ENCODE results near the gene NAA15. TPM values are rescaled to one million over a fixed set of nuclear protein-coding genes. Genes with fewer than 3 reads are reported as not detected.
A peak's percentile ranks its signal among the peaks of the same experiment; 100 is the strongest.
"Not testable (repeated sequence)": the region's sequence is repeated elsewhere in the genome, so short reads cannot be mapped to it uniquely, and the experiment has no call there.

Gene NAA15
- total RNA-seq, 1 donor from 2014 or later: 35.1 TPM

DNA sequence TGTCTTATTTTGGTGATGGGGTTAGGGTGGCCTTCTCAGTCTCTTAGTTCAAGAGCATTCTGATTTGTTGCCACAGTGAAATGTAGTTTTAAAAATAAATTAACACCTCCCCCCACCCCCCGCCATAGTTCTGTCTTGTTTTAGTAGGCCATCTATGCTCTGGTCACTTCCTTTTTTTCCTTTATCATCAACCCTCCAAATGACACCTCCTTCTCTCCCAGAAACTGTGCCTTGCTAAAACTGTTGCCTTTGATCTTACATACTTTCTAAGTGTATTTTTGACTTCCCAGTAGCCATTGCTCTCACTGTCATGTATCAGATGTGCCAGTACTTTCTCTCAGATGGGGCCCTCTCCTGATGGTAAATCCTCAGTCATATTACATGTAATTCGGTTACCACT, 15.4 kb downstream of the NAA15 start:
- DNase-seq (ENCODE audit: extremely low spot score, unreplicated experiment): no peak

DNA sequence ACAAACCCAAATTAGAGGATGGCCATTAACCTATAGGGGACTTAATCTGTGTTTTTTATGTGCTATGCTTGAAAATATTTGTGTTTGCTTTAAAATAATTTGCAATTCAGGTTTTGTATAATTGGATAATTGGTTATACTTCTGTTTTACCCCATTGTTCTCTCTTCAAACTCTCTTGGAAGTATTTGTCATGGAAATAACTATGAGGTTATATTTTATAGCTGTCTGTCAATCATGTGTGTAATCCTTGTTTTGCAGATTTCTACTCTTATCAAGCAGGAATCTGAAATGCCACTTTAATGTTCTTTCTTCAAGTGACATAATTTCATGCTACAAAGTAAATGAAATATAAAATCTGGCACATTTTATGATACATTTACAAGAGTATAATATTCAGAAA, 16.3 kb downstream of the NAA15 start:
- Mint-ChIP-seq H3K9me3 (ENCODE audit: unreplicated experiment) (no peaks in the 10 kb centered on the region), H3K27ac (ENCODE audit: unreplicated experiment) (no peak overlapping the region), H3K36me3 (ENCODE audit: unreplicated experiment) (no peaks in the 10 kb centered on the region), H3K4me3 (ENCODE audit: unreplicated experiment) (no peak overlapping the region), H3K4me1 (ENCODE audit: unreplicated experiment) (peaks cover 30% of the 10 kb centered on the region), H3K27me3 (ENCODE audit: unreplicated experiment) (no peaks in the 10 kb centered on the region)
- DNase-seq (ENCODE audit: extremely low spot score, unreplicated experiment): no peak
- TF ChIP-seq, protein P1, sequence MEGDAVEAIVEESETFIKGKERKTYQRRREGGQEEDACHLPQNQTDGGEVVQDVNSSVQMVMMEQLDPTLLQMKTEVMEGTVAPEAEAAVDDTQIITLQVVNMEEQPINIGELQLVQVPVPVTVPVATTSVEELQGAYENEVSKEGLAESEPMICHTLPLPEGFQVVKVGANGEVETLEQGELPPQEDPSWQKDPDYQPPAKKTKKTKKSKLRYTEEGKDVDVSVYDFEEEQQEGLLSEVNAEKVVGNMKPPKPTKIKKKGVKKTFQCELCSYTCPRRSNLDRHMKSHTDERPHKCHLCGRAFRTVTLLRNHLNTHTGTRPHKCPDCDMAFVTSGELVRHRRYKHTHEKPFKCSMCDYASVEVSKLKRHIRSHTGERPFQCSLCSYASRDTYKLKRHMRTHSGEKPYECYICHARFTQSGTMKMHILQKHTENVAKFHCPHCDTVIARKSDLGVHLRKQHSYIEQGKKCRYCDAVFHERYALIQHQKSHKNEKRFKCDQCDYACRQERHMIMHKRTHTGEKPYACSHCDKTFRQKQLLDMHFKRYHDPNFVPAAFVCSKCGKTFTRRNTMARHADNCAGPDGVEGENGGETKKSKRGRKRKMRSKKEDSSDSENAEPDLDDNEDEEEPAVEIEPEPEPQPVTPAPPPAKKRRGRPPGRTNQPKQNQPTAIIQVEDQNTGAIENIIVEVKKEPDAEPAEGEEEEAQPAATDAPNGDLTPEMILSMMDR (IDR thresholded peaks at IDR 0.05): no peak

More for the DNA sequence above, 15.4 kb downstream of the NAA15 start:
- Mint-ChIP-seq H3K4me1 (ENCODE audit: unreplicated experiment) (peaks cover 39% of the 10 kb centered on the region), H3K9me3 (ENCODE audit: unreplicated experiment) (no peaks in the 10 kb centered on the region), H3K27me3 (ENCODE audit: unreplicated experiment) (no peaks in the 10 kb centered on the region), H3K36me3 (ENCODE audit: unreplicated experiment) (no peaks in the 10 kb centered on the region), H3K4me3 (ENCODE audit: unreplicated experiment) (no peak overlapping the region), H3K27ac (ENCODE audit: unreplicated experiment) (no peak overlapping the region)
- TF ChIP-seq, protein P1 (IDR thresholded peaks at IDR 0.05): no peak

DNA sequence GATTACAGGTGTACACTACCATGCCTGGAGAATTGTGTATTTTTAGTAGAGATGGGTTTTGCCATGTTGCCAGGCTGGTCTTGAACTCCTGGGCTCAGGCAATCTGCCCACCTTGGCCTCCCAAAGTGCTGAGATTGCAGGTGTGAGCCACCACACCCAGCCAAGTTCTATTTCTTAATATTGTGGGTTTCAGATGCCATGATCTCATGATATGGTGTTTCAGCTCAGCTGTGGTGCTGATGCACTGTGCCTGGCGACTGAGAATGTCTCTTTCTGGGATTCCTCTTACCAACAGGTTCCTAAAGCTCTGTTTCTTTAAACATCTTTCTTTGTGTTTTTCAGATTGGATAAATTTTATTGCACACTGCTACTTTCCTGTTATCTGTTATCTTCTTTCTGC, 18.3 kb downstream of the NAA15 start:
- TF ChIP-seq, protein P1 (IDR thresholded peaks at IDR 0.05): no peak
- Mint-ChIP-seq H3K36me3 (ENCODE audit: unreplicated experiment) (no peaks in the 10 kb centered on the region), H3K4me1 (ENCODE audit: unreplicated experiment) (peaks cover 26% of the 10 kb centered on the region), H3K9me3 (ENCODE audit: unreplicated experiment) (no peaks in the 10 kb centered on the region), H3K27me3 (ENCODE audit: unreplicated experiment) (no peaks in the 10 kb centered on the region), H3K27ac (ENCODE audit: unreplicated experiment) (peak overlapping the region; percentile 39), H3K4me3 (ENCODE audit: unreplicated experiment) (no peak overlapping the region)
- no peak for DNase-seq (ENCODE audit: extremely low spot score, unreplicated experiment)

DNA sequence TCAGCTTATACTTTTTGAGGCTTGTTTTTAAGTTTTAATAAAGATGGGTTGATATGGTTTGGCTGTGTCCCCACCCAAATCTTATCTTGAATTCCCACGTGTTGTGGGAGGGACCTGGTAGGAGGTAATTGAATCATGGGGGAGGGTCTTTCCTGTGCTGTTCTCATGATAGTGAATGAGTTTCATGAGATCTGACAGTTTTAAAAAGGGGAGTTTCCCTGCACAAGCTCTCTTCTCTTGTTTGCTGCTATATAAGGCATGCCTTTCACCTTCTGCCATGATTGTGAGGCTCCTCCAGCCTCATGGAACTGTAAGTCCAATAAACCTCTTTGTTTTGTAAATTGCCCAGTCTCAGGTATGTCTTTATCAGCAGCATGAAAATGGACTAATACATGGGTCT, 20.8 kb downstream of the NAA15 start:
- not testable (repeated sequence) for H3K36me3 Mint-ChIP-seq (ENCODE audit: unreplicated experiment); H3K27ac Mint-ChIP-seq (ENCODE audit: unreplicated experiment); DNase-seq (ENCODE audit: extremely low spot score, unreplicated experiment); H3K27me3 Mint-ChIP-seq (ENCODE audit: unreplicated experiment); H3K4me3 Mint-ChIP-seq (ENCODE audit: unreplicated experiment); H3K9me3 Mint-ChIP-seq (ENCODE audit: unreplicated experiment)
- H3K4me1 Mint-ChIP-seq (ENCODE audit: unreplicated experiment): peaks cover 30% of the 10 kb centered on the region

DNA sequence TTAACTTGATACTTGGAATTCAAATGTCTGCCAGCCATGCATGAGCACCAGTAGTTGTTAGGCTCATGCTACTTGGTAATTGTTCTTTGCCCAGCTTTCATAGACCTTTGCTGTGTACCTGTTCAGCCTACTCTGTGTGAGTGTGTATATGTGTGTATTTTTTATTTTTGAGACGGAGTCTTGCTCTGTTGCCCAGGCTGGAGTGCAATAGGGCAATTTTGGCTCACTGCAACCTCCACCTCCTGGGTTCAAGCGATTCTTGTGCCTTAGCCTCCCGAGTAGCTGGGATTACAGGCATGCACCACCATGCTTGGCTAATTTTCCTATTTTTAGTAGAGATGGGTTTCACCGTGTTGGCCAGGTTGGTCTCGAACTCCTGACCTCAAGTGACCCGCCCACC, 21.2 kb downstream of the NAA15 start:
- H3K4me1 Mint-ChIP-seq (ENCODE audit: unreplicated experiment): peaks cover 29% of the 10 kb centered on the region
- H3K4me3 Mint-ChIP-seq (ENCODE audit: unreplicated experiment); H3K9me3 Mint-ChIP-seq (ENCODE audit: unreplicated experiment); H3K27ac Mint-ChIP-seq (ENCODE audit: unreplicated experiment); H3K36me3 Mint-ChIP-seq (ENCODE audit: unreplicated experiment); H3K27me3 Mint-ChIP-seq (ENCODE audit: unreplicated experiment); DNase-seq (ENCODE audit: extremely low spot score, unreplicated experiment): not testable (repeated sequence)

DNA sequence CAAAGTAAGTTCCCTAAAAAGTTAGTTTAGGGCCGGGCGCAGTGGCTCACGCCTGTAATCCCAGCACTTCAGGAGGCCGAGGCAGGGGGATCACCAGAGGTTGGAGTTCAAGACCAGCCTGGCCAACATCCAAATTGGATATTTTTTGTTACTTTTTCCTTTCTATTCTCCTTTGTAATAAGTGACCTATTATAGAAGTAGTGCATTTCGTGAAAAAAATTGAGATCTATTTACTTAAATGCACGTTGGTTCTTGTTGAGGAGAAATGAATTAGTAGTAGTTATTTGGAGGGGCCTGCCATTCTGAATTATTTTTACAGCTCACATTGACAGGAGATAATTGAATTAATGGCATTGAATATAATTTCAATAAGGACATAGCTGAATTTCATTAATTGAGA, 23.3 kb downstream of the NAA15 start:
- H3K9me3 Mint-ChIP-seq (ENCODE audit: unreplicated experiment): peaks cover 7% of the 10 kb centered on the region
- no peak overlapping the region for H3K27ac Mint-ChIP-seq (ENCODE audit: unreplicated experiment)
- DNase-seq (ENCODE audit: extremely low spot score, unreplicated experiment): no peak
- H3K4me3 Mint-ChIP-seq (ENCODE audit: unreplicated experiment): no peak overlapping the region
- no peaks in the 10 kb centered on the region for H3K27me3 Mint-ChIP-seq (ENCODE audit: unreplicated experiment)
- H3K36me3 Mint-ChIP-seq (ENCODE audit: unreplicated experiment): peaks cover 6% of the 10 kb centered on the region
- peaks cover 27% of the 10 kb centered on the region for H3K4me1 Mint-ChIP-seq (ENCODE audit: unreplicated experiment)
- TF ChIP-seq, protein P1 (IDR thresholded peaks at IDR 0.05): no peak
